Hematopoietic multipotent progenitor cell treated with erythropoietin and hydrocortisone succinate and interleukin-3 and kit ligand, for 17 days (in vitro differentiated cells): Measurements from ENCODE around the gene MIEN1.
A peak's percentile ranks its signal among the peaks of the same experiment; 100 is the strongest.
"Not testable (repeated sequence)": the region's sequence is repeated elsewhere in the genome, so short reads cannot be mapped to it uniquely, and the experiment has no call there.

Experiments
- DNase-seq: peaks from one replicate; pipeline ENCODE4 v3.0.0-alpha.2; 2015; ENCODE audit warnings: low spot score

The MIEN1 gene

GRCh38 chr17:39739885-39740356 is 9.6 kb upstream of the MIEN1 start:
- no peak for DNase-seq

DNA sequence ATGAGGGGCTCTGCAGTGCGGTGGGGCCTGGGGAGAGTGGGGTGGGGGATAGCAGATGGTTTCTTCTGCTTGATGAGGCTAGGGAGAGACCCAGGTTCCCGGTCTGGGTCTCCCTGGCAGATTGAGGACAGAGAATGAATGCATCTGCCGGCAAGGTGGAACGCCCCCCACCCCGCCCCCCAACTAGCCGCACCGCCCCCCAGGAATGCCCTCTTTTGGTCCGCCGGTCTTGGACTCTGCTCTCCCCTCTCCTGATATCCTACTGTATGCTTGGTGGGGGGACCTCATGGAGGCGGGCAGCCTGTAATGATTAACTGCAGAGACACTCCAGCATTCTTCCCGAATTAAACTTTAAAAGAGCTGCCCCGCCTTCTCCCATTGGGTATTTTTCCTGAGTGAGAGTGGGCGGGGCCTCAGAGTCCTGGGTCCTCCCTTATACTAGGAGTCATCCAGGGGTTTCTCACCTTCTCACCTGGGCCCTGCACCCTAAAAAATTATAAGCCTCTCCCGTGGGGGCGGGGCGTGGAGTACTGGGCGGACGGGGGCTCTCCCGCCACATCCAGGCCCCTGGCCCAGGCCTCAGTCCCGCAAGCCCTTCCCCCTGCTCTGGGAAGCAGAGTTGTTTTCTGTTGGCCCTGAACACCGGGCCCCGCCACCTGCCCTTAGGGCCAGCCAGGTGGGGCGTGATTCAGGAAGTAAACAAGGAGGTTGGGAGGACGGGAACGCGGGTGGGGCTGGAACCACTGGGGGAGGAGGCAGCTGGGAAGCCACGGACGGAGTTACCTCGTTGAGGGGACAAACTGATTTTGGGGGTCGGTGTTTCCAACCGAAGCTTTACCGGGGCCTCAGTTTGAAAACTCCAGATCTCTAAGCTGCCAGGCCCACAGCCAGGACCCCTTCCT is 8.9 kb upstream of the MIEN1 start:
- no peak for DNase-seq

DNA sequence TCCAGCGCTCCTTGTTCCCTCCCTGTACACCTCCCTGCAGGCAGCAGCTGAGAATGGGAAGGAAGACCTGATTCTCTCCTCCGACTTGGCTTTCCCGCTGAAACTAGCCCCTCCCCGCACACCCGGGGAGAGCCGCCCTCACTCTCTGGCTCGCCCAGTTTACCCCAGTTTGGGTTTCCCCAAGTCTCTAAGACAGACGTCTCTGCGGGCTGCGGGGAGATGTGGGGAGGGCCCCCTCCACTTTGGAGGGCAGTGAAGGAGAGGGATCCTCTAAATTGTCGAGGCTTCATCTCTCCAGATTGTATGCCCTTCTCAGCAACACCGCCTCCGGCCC is 8.2 kb upstream of the MIEN1 start:
- DNase-seq, result no peak

GRCh38 chr17:39737760-39738567 is 7.6 kb upstream of the MIEN1 start, which contains the start of gene GRB7:
Gene GRB7 (plus strand): TSS chr17:39737938. CDS start chr17:39742302, 4,364 bp downstream.
- no peak for DNase-seq

GRCh38 chr17:39737206-39737759 is 7.0 kb upstream of the MIEN1 start:
- no peak for DNase-seq

- DNase-seq, result no peak
Observed at GRCh38 chr17:39736319-39737165, 6.2 kb upstream of the MIEN1 start.

- DNase-seq, result no peak
Observed at GRCh38 chr17:39735882-39736281, 5.5 kb upstream of the MIEN1 start.

DNA sequence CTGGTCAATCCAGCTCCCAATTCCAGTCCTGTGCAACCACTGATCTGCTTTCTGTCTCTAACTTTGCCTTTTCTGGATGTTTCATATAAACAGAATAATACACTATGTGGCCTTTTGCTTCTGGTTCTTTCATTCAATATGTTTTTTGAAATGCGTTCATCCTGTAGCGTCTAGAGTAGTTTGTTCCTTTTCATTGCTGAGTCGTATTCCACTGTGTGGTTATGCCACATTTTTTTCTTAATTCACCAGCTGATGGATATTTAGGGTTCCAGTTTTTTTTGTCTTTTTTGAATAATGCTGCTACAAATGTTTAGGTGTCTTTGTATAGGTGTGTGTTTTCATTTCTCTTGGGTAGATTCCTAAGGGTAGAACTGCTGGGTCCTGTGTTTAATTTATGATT is 2.3 kb upstream of the MIEN1 start:
- no peak for DNase-seq

GRCh38 chr17:39729280-39729851 is 966 bp downstream of the MIEN1 start:
- peak; percentile 15 for DNase-seq

DNA sequence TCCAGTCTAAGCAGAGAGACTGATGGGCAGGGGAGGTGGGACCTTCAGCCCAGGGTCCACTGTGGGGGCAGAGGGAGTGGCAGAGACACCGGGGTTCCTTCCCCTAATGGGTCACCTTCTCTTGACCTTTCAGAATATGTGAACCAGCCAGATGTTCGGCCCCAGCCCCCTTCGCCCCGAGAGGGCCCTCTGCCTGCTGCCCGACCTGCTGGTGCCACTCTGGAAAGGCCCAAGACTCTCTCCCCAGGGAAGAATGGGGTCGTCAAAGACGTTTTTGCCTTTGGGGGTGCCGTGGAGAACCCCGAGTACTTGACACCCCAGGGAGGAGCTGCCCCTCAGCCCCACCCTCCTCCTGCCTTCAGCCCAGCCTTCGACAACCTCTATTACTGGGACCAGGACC is 2.8 kb downstream of the MIEN1 start:
- DNase-seq, result no peak

DNA sequence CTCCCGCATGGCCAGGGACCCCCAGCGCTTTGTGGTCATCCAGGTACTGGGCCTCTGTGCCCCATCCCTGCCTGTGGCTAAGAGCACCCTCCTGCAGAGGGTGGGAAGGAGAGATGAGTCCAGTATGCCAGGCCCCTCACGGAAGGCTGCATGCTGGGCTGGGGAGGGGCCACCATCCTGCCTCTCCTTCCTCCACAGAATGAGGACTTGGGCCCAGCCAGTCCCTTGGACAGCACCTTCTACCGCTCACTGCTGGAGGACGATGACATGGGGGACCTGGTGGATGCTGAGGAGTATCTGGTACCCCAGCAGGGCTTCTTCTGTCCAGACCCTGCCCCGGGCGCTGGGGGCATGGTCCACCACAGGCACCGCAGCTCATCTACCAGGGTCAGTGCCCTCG is 3.7 kb downstream of the MIEN1 start:
- DNase-seq, result no peak

- DNase-seq, result not testable (repeated sequence)
Observed at GRCh38 chr17:39725923-39726322, 4.4 kb downstream of the MIEN1 start.

DNA sequence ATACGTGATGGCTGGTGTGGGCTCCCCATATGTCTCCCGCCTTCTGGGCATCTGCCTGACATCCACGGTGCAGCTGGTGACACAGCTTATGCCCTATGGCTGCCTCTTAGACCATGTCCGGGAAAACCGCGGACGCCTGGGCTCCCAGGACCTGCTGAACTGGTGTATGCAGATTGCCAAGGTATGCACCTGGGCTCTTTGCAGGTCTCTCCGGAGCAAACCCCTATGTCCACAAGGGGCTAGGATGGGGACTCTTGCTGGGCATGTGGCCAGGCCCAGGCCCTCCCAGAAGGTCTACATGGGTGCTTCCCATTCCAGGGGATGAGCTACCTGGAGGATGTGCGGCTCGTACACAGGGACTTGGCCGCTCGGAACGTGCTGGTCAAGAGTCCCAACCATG is 5.6 kb downstream of the MIEN1 start:
- no peak for DNase-seq

GRCh38 chr17:39722965-39723848 is 7.1 kb downstream of the MIEN1 start:
- no peak for DNase-seq

DNA sequence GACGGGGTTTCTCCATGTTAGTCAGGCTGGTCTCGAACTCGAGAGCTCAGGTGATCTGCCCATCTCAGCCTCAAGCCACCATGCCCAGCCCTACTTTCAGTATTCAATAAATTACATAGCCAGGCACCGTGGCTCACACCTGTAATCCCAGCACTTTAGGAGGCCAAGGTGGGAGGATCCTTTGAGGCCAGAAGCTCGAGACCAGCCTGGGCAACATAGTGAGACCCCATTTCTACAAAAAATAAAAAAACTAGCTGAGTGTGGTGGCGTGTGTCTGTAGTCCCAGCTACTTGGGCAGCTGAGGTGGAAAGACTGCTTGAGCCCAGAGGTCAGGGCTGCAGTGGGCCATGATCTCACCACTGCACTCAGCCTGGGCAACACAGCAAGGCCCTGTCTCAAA is 8.2 kb downstream of the MIEN1 start:
- no peak for DNase-seq

- DNase-seq, result no peak
Observed at GRCh38 chr17:39719563-39720355, 10.6 kb downstream of the MIEN1 start.

DNA sequence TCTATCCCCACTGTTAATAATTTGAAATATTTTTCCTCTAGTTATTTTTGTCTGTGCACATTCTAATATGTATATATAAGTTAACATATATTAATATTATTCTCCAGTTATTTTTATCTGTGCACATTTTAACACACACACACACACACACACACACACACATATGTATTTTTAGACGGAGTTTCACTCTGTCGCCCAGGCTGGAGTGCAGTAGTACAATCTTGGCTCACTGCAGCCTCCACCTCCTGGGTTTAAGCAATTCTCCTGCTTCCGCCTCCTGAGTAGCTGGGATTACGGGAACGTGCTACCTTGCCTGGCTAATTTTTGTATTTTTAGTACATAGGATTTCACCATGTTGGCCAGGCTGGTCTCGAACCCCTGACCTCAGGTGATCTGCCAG is 12.7 kb downstream of the MIEN1 start:
- DNase-seq, result no peak

GRCh38 chr17:39716879-39717536 is 13.3 kb downstream of the MIEN1 start:
- no peak for DNase-seq
